ENCODE data around the gene MYO3A.

The MYO3A gene

GRCh38 chr10:26015092-26015491 is 81.1 kb downstream of the MYO3A start:
- no peak for DNase-seq (ENCODE audit: low read depth)
- TF ChIP-seq MYC (IDR thresholded peaks at IDR 0.05; ENCODE audit: low read depth, low read length): no peak
- TF ChIP-seq POLR2A (IDR thresholded peaks at IDR 0.05; ENCODE audit: extremely low read depth, insufficient read length): no peak
- no peak for TF ChIP-seq MAX (IDR thresholded peaks at IDR 0.05; ENCODE audit: low read depth, low read length)
- no peak for TF ChIP-seq CTCF (IDR thresholded peaks at IDR 0.05; ENCODE audit: low read depth, low read length)
- H3K4me3 ChIP-seq (ENCODE audit: low read depth, low read length): no peak overlapping the region

GRCh38 chr10:26022831-26023230 is 88.8 kb downstream of the MYO3A start:
- no peak for DNase-seq (ENCODE audit: low read depth)
- no peak overlapping the region for H3K4me3 ChIP-seq (ENCODE audit: low read depth, low read length)
- no peak for TF ChIP-seq MAX (IDR thresholded peaks at IDR 0.05; ENCODE audit: low read depth, low read length)
- TF ChIP-seq MYC (IDR thresholded peaks at IDR 0.05; ENCODE audit: low read depth, low read length): no peak
- no peak for TF ChIP-seq CTCF (IDR thresholded peaks at IDR 0.05; ENCODE audit: low read depth, low read length)

- no peak overlapping the region for H3K4me3 ChIP-seq (ENCODE audit: low read depth, low read length)
- TF ChIP-seq MAX (IDR thresholded peaks at IDR 0.05; ENCODE audit: low read depth, low read length) (no peak), MYC (IDR thresholded peaks at IDR 0.05; ENCODE audit: low read depth, low read length) (no peak), POLR2A (IDR thresholded peaks at IDR 0.05; ENCODE audit: extremely low read depth, insufficient read length) (no peak), CTCF (IDR thresholded peaks at IDR 0.05; ENCODE audit: low read depth, low read length) (no peak)
- DNase-seq (ENCODE audit: low read depth): no peak
These were observed 90.3 kb downstream of the MYO3A start for GRCh38 chr10:26024303-26024702.

- H3K4me3 ChIP-seq (ENCODE audit: low read depth, low read length): no peak overlapping the region
- TF ChIP-seq MYC (IDR thresholded peaks at IDR 0.05; ENCODE audit: low read depth, low read length) (no peak), MAX (IDR thresholded peaks at IDR 0.05; ENCODE audit: low read depth, low read length) (no peak), POLR2A (IDR thresholded peaks at IDR 0.05; ENCODE audit: extremely low read depth, insufficient read length) (no peak), CTCF (IDR thresholded peaks at IDR 0.05; ENCODE audit: low read depth, low read length) (no peak)
- no peak for DNase-seq (ENCODE audit: low read depth)
These were observed 91.5 kb downstream of the MYO3A start for GRCh38 chr10:26025523-26025922.

DNA sequence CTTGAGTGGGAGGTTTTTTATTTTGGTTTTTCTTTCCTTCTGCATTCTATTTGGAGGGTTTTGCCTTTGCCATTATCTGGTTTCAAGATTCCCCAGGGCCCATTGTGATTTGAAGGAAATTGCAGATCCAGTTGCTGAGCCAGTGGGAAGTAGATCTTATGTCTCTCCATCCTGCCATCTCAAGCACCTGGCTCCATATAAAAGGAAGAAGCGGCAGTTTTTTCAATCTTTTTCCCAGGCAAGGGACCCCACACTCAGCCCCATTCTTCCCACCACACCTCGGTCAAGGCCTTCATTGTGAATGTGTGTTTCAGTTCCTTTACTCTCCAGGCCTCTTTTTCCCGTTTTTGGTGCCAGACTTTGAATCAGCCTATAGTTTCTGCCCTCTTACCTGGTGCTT is 95.8 kb downstream of the MYO3A start:
- no peak for DNase-seq (ENCODE audit: low read depth)
- no peak overlapping the region for H3K4me3 ChIP-seq (ENCODE audit: low read depth, low read length)
- no peak for TF ChIP-seq CTCF (IDR thresholded peaks at IDR 0.05; ENCODE audit: low read depth, low read length)
- TF ChIP-seq MYC (IDR thresholded peaks at IDR 0.05; ENCODE audit: low read depth, low read length): no peak

DNA sequence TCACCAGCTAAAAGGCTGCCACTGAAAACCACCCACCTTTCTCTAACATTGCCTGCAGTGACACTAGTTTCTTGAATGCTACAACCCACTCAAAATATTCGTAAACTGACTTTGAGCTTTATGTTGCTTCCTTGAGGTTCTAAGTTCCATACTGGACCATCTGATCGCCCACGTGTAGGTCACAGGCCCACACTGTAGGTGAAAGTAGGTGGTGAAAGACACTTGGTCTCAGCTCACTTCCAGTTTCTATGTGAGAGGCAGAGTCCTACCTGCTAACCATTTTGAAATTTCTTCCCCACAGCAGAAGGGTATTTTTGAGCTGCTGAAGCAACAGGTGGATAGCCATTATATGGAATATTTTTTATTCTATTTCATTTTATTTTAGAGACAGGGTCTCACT is 97.3 kb downstream of the MYO3A start:
- no peak overlapping the region for H3K4me3 ChIP-seq (ENCODE audit: low read depth, low read length)
- DNase-seq (ENCODE audit: low read depth): no peak
- TF ChIP-seq MYC (IDR thresholded peaks at IDR 0.05; ENCODE audit: low read depth, low read length): no peak
- TF ChIP-seq MAX (IDR thresholded peaks at IDR 0.05; ENCODE audit: low read depth, low read length): no peak
- TF ChIP-seq POLR2A (IDR thresholded peaks at IDR 0.05; ENCODE audit: extremely low read depth, insufficient read length): no peak
- no peak for TF ChIP-seq CTCF (IDR thresholded peaks at IDR 0.05; ENCODE audit: low read depth, low read length)
